GM20431 (cell line): ENCODE results near the gene IQCC.
"Not testable (repeated sequence)": the region's sequence is repeated elsewhere in the genome, so short reads cannot be mapped to it uniquely, and the experiment has no call there.

Experiments used
- in situ Hi-C: fragments of 300-500 bp; cut with MseI, MboI; formaldehyde crosslinking; loops from one replicate; pipeline ENCODE4 v1.15.0; 2020; ENCODE audit warnings: low sequenced_read_pairs; ENCODE audit not compliant: unreplicated experiment

Gene IQCC

DNA sequence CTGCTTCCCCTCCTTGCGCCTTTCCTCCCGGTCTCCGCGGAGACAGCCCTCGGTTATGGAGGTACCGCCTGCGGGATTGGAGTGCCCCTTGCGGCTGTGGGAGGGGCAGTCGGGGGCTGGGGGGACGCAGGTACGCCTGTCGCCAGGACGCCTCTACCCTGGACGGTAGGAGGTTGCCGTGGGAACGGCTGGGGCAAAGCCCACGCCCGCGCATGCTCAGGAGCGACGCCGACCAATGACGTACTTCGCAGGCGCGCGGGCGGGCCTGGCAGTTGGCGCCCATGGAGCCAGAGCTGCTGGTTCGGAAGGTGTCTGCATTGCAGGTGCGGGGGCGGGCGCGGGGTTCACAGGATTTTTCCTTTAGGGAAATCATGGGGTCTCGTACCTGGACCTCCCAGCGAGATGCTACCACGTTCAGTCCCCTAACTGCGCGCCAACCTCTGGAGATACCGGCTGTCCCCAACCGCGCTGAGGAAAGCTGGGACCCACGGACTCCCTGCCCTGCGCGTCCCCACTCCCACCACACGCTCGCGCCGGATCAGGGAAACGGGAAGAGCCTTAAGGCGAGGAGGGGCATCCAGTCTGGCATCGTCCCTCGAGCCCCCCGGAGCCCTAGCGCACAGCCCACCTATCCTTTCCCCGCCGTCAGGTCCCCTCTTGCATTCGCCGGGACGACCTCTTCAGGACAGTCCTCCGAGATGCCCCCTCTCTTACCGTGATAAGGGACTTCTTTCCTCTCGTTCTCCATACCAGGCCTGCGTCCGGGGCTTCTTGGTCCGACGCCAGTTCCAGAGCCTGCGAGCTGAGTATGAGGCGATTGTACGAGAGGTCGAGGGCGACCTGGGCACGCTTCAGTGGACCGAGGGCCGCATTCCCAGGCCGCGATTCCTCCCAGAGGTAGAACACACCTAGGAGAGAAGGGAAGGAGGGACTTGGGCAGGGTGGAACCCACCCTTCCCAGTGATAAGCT, at the start of gene IQCC:
TSS of gene IQCC (plus strand) at position 271 of the 970 bp plus-strand sequence. CDS start at position 282, 11 bp downstream.
- in situ Hi-C loops: no loop called here

DNA sequence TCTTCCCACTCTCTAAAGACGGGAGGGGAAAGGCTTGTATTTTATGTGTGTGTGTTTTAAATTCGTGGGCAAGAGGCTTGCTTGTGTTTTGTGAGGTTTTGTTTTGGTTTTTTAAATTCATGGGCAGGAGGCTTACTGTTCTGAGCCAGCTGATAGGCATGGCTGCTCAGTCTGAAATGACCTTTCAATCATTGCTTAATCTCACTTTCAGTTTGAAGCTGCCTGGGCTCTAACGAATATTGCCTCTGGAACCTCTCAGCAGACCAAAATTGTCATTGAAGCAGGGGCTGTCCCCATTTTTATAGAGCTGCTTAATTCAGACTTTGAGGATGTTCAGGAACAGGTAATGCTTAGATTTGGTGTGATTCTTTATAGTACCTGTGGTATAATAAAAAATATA, 46.3 kb upstream of the IQCC start:
- in situ Hi-C loops: no loop called here

DNA sequence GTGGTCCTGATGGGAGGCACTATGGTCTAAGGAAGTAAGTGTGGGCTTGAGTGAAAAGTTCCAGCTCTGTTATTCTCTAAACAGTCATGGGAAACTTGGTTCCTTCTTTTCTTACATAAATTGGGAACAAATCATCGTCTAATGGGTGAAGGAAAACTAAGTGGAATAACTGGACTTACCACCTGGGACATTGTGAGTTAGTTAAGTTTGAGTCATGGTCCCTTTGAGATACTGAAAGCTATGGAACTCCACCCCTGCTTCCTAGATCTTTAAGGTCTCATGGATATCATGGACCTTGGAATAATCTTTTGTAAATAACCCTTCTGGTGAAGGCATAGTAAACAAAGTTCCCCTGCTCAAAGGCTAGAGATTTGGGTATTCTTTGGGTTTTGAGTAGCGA, 42.1 kb upstream of the IQCC start:
- in situ Hi-C loops: no loop called here

DNA sequence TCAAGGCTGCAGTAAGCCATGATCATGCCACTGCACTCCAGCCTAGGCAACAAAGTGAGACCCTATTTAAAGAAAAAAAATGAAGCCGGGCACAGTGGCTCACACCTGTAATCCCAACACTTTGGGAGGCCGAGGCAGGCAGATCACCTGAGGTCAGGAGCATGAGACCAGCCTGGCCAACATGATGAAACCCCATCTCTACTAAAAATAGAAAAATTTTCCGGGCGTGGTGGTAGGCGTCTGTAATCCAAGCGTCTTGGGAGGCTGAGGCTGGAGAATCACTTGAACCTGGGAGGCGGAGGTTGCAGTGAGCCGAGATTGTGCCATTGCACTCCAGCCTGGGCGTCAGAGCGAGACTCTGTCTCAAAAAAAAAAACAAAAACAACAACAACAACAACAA, 39.8 kb upstream of the IQCC start:
- in situ Hi-C loops: not testable (repeated sequence)

DNA sequence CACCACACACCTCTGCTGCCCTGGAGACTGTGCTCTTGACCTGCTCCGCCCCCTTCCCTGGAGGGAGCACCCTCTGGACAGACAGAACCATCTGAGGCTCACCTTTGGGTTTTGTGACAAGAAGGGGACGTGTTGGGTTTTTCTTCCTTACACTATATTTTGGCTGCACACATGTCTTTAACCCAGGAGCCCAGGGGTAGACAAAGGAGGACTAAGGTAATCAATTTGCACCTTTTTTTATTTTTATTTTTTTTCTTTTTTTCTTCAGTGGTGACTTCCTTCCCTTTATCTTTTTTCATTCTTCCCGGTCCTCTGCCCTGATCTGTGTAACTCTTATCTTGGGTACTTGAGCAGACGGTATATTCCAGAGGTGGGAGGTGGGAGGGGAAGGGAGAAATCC, 34.5 kb upstream of the IQCC start:
- in situ Hi-C loops: no loop called here

DNA sequence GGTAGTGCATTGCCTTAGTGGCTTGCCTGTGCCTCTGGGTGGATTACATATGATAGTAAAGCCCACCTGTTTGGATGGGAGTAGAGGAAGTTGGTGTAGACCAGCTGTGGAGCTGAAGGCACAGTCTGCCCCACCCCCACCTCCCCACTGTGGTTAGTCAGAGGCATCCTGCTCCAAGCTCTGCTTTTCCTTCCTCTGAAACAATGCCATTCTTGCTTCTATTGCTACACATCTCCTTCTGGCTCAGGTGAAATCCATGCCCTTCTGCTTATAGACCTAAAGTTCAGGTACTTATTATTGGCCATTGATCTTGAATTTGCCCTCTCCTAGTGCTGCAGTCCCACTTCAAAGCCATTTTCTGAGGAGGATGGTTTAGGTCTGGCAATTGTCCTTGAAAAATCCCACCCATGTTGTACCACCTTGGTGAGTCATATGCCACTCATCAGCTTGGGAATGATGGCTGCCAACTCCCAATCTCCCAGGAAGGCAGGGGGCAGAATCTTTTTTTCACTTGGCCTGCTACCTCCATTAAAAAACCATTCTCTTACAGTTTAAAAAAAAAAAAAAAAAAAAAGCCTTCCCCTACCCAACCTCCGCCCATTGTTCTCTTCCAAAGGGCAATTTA, 32.7 kb upstream of the IQCC start:
- in situ Hi-C loops: no loop called here

DNA sequence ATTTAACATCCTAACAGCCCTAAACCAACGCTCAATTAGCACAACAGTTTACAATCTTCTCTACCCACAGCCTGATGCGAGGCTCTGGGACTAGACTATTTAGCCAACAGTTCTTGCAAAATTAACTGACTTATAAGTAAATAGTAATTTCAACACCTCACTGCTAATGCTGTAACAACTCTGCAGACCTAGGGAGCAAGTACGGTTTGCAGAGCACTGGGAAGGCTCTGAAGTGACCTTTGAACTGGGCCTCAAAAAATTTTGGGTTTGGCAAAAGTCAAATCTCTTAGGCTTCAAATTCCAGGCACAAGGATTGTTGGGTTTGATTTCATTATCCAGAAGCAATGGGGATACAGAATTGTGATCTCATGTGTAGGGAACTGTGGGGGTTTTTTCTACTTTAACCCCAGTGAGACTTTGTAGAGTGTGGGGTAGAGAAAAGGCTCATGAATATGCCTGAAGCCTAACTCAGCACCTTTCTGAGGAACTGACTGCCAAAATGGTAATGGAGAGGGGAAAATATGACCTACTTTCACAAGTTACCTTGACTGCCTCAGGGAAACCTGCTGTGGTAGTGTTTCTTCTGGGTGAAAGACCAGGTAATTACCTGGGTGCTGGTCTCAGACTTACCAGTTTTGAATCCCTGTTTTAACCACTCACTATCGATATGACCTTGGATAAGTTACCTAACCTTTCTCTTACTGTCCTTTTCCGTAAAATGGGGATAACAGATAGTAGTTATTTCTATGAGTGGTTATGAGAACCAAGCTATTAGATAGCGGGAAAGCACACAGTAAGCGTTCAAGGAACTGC, 26.9 kb upstream of the IQCC start:
- in situ Hi-C loops: no loop called here

DNA sequence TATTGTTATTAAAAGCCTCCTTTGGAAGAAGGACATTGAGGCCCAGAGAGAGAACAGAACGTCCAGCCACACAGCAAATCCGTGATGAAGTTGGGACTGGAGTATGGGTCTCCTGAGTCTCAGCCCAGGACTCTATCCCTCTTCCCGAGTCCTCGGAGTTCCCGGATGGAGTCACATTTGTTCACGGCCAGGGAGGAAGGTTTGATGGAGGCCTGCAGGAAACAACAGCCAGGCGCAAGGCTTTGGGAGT, 26.4 kb upstream of the IQCC start:
- in situ Hi-C loops: no loop called here

DNA sequence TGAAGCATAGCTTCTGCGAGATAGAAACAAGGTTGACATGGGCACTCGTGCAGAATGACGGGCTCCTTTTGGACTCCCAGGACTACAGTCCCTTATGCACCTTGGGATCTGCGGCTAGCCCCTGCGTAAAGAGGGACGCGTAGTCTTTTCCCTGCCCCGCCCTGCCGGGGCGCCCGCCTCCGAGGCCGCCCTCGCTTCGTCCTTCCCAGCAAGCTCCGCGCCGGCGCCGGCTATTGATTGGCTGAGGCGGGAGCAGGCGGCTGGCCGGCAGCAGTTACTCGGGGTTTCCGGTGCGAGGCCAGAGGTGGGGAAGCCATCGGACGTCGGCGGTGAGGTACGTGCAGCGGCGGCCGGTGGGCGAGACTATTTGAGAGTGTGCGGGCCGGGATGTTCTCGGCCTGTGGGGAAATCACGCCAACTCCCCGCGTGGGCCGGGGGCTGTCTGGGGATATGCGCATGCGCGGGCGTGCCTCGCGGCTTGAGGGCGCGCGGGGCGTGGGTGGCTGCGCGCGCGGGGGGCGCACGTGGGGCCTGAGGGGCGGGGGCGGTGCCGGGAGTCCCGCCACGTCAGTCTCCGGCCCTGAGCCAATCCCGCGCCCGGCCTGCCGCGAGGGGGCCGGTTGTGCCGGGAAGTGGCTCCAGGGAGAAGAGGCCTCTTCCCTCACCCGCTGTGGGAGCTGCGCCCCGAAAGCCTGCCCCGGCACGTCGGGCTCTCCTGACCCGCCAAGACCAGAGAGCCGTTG, 25.9 kb upstream of the IQCC start, which contains the start of gene TXLNA:
TSS of gene TXLNA (plus strand) at position 233 of the 743 bp plus-strand sequence. CDS start 671 bp downstream, outside the sequence.
- in situ Hi-C loops: no loop called here

DNA sequence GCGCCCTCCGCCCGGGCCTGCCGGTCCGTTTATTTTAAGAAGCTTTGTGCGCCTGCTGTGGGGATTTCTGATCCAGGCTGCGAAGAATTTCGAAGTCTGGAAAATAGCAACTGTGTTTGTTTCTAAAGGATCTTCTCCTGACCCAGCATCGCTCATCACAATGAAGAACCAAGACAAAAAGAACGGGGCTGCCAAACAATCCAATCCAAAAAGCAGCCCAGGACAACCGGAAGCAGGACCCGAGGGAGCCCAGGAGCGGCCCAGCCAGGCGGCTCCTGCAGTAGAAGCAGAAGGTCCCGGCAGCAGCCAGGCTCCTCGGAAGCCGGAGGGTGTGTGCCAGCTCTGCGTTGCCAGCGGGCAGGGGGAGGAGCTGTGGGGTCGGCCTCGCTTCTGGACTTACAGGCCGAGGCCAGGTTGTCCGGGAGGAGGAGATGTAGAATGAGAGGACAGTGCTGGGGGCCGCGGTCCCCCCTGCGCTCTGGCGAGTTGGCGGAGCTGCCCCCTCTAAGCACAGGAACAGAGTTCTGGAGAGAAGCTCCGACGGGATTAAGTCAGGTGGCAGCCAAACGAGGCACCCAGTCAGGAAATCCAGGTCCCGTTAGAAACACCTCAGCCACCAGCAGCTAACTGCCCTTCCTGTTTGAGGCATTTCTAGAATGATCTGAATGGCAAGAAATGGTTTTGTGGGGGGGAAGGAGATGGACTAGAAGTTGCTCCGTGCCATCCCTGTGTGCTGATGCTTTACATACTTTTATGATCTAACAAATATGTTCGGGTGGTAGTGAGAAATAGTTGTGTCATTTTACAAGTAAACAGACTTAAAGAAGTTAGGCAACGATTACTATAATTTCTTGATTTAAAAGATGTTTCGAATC, 25.0 kb upstream of the IQCC start:
- in situ Hi-C loops: no loop called here

DNA sequence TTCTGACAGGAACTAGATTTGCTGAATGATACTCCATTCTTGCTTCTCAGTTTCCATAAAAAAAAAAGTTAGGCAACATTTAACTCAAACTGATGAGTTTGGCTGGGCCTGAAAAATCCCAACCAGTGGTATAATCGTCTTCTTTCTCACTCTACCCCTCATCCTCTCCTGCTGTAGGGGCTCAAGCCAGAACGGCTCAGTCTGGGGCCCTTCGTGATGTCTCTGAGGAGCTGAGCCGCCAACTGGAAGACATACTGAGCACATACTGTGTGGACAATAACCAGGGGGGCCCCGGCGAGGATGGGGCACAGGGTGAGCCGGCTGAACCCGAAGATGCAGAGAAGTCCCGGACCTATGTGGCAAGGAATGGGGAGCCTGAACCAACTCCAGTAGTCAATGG, 24.4 kb upstream of the IQCC start:
- in situ Hi-C loops: no loop called here

DNA sequence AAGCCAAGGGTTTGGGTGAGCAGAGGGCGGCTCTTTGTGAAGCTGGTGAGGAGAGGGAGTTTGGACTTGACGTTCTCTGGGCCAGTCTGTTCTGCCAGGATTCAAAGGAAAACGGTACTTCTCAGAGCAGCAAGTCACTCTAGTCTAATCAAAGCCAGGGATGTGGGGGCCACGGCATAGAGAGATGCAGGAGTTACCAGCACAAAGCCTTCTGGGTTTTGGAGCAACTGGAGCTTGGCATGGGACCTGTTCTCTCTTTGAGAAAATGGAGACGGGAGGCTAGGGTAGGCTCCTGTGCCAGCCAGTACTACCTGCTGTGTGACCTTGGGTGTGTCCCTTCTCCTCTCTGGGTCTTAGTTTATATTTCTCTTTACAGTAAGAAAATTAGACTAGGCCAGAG, 23.9 kb upstream of the IQCC start:
- in situ Hi-C loops: no loop called here

DNA sequence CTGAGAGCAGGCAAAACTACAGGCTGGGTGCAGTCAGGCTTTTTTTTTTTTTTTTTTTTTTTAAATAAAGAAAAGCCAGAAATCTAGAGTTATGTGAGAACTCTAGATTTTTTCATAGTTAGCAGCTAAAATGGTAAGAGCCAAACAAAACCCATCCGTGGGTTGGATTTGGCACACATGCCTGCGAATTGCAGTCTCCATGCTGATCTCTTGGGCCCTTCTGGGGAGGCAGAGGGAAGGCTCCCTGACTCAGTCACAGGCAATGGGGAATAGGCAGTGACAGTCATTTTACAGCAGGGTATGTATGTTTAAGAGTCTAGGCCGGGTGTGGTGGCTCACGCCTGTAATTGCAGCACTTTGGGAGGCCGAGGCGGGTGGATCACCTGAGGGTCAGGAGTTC, 23.4 kb upstream of the IQCC start:
- in situ Hi-C loops: no loop called here

DNA sequence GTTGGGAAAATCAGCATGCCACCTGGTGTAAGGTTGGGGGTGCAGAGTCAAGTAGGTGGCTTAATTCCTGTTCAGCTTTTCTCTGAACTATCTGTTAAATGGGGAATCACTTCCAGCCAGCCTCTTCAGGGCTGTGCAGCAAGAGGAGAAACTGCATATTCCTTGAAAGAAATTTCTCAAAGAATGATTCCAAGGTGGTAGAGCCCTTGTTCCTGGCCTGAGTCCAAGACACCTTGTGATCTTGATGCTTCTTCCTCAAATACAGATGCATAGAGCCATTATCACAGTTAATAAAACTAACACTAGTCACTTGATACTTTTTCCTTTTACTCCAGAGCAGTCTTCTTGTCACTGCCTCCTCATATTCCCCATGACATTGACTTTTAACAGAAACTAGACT, 20.8 kb upstream of the IQCC start:
- in situ Hi-C loops: no loop called here

DNA sequence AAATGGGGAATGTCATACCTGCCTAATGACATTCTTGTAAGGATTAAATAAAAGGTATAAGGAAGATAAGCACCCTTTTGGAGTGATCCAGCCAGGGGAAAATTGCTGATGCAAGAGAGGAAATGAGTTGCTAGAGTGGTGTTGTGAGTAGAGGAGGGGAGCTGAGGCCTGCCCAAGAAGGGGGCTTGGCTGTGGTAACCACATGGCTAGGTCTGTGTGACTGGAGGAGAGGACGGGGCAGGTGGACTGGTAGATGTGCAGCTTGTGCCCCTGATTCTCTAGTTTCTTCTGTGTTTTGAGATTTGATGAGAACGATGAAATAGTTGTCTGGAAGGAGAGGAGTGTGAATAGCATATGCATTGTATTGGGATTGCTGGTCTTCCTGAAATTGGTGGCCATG, 19.4 kb upstream of the IQCC start:
- in situ Hi-C loops: no loop called here

DNA sequence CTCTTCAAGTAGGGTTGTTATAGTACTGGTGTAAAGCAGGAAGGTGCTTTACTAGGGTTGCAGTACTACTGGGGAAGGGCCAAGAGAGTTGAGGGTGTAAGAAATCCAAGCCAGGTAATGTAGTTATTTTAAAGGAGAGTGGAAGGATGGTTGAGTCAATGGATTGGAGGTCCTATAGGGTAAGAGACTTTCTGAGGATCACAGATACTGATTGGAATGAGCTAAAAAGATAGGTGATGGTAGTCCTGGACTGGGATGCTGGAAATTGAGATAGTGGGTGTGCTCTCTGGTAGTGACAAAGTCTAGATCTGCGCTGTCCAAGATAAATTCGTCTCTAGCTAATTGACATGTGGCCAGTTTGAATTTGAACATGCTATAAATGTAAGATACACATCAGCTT, 19.0 kb upstream of the IQCC start:
- in situ Hi-C loops: no loop called here

DNA sequence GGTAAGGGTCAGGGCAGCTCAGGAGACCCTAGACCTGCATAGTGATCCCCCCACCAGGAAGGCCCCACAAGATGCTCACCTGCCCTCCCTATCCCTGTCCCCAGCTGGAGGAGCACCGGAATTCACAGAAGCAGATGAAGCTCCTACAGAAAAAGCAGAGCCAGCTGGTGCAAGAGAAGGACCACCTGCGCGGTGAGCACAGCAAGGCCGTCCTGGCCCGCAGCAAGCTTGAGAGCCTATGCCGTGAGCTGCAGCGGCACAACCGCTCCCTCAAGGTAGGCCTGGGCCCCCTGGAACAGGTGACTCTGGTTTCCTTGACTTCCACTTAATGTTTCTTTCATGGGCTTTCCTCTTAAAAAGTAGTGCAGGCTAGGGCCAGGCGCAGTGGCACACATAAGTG, 17.6 kb upstream of the IQCC start:
- in situ Hi-C loops: no loop called here

DNA sequence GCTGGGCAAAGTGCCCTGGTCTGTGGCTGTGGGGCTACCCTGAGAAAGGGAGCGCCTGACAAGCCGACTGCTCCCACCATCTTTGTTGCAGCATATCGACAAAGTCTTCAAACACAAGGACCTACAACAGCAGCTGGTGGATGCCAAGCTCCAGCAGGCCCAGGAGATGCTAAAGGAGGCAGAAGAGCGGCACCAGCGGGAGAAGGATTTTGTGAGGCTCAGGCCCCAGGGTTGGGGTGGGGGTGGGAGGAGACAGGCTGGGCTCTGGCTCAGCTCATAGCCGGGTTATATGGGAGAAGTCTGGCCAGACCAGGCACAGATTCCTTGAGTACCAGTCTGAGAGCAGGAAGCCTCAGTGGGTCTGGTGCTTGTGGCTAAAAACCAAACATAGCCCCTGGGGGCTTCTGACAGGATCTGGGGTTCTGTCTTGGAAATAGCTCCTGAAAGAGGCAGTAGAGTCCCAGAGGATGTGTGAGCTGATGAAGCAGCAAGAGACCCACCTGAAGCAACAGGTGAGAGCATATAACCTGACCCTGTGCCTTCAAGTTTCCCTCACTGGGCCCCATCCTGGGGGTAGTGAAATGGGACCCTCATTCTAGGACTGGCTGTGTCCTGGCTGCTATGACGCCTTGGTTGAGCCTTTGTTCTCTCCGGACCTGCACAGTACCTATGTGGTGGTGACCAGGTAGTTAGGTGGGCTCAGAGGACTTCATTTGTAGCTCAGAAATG, 13.1 kb upstream of the IQCC start:
- in situ Hi-C loops: no loop called here

DNA sequence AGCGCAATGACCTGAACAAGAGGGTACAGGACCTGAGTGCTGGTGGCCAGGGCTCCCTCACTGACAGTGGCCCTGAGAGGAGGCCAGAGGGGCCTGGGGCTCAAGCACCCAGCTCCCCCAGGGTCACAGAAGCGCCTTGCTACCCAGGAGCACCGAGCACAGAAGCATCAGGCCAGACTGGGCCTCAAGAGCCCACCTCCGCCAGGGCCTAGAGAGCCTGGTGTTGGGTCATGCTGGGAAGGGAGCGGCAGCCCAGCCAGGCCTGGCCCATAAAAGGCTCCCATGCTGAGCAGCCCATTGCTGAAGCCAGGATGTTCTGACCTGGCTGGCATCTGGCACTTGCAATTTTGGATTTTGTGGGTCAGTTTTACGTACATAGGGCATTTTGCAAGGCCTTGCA, 10.5 kb upstream of the IQCC start:
- in situ Hi-C loops: no loop called here
